ENCODE measurements around the gene ESD. TPM values are rescaled to one million over a fixed set of nuclear protein-coding genes. Genes with fewer than 3 reads are reported as not detected.
"Not testable (repeated sequence)": the region's sequence is repeated elsewhere in the genome, so short reads cannot be mapped to it uniquely, and the experiment has no call there.

The ESD gene
- total and polyA plus RNA-seq, 4 donors: 113 to 223 (median 147) TPM

DNA sequence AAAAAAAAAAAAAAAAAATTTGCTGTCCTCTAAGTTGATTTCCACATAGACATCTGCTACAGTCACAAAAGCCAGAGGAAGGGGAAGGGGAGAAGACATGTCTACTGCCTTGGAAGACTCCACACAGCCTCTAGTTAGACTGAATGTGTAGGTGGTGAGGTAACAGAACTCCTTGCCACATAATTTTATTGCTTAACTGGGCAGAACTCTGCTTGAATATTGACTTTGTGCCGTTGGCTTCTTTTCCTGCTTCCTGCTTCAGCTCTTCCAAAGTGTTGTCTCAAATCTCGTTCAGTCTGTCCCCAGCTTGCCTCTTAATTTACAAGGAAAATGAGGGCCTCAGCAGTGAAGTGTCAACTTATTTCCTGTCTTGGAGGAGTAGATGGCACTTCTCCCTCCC lies 37.1 kb downstream of the ESD start:
- DNase-seq (no peak), ATAC-seq (ENCODE audit: low FRiP score) (peak; percentile 48)
- WGBS, 2 donors: 0 to 1% methylated on average over 2 of the region's 2 CpGs
- no peaks in the 10 kb centered on the region for H3K36me3 ChIP-seq (ENCODE audit: control insufficient read depth in 1 of 2, insufficient read depth in 2 of 2, low read length in 1 of 2)
- H3K4me3 ChIP-seq (ENCODE audit: low read length in 2 of 2): no peak overlapping the region
- H3K4me1 ChIP-seq (ENCODE audit: control insufficient read depth in 1 of 2, insufficient read depth in 2 of 2, low read length in 2 of 2): peaks cover 2 to 6% of the 10 kb centered on the region in 2 donors
- H3K27ac ChIP-seq (ENCODE audit: low read depth in 1 of 2, low read length in 2 of 2): peak overlapping the region; percentile 62 to 82
- H3K27me3 ChIP-seq (ENCODE audit: control insufficient read depth in 1 of 2, insufficient read depth in 2 of 2, low read length in 1 of 2): no peaks in the 10 kb centered on the region
- intact Hi-C loops (cut with DNase I): loop anchor here in 1 of 2 donors (5.0 to 10.0 kb wide), 3 partner anchors 135 to 1015 kb away; partner anchors contain the start of gene HTR2A
- H3K9me3 ChIP-seq (ENCODE audit: control insufficient read depth, low read length): no peaks in the 10 kb centered on the region

GRCh38 chr13:46757640-46758039 lies 39.3 kb downstream of the ESD start:
- Histone ChIP-seq H3K4me1 (ENCODE audit: control insufficient read depth in 1 of 2, insufficient read depth in 2 of 2, low read length in 2 of 2) (peaks cover 1 to 6% of the 10 kb centered on the region in 2 donors), H3K36me3 (ENCODE audit: control insufficient read depth in 1 of 2, insufficient read depth in 2 of 2, low read length in 1 of 2) (no peaks in the 10 kb centered on the region), H3K4me3 (ENCODE audit: low read length in 2 of 2) (no peak overlapping the region), H3K27me3 (ENCODE audit: control insufficient read depth in 1 of 2, insufficient read depth in 2 of 2, low read length in 1 of 2) (no peaks in the 10 kb centered on the region), H3K27ac (ENCODE audit: low read depth in 1 of 2, low read length in 2 of 2) (peak overlapping the region in 1 of 2 donors; percentile 12), H3K9me3 (ENCODE audit: control insufficient read depth, low read length) (no peaks in the 10 kb centered on the region)
- intact Hi-C loops (cut with DNase I): no loop called here
- 36 to 39% methylated on average over 3 of the region's 3 CpGs for WGBS, 2 donors
- no peak for ATAC-seq (ENCODE audit: low FRiP score)
- DNase-seq: no peak

DNA sequence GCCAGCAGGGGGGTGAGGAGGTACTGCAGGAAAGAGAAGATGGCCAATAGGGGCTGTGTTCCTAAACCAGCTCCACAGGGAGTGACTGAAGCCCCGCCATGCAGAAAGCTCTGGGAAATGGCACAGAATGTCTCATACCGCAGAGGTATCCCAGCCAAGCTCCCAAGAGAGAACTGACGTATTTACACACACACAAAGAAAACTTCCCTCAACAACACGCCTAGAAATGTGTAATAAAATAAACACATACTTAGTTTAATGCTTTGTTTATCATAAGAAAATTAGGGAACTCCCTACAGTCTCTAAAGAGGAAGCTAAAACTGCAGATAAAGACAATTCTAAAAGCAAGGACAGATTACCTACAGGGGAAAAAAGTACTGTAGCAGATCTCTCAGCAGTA lies 40.0 kb downstream of the ESD start:
- intact Hi-C loops (cut with DNase I): no loop called here
- ATAC-seq (ENCODE audit: low FRiP score): no peak
- Histone ChIP-seq H3K4me3 (ENCODE audit: low read length in 2 of 2) (no peak overlapping the region), H3K27ac (ENCODE audit: low read depth in 1 of 2, low read length in 2 of 2) (peak overlapping the region in 1 of 2 donors; percentile 27), H3K4me1 (ENCODE audit: control insufficient read depth in 1 of 2, insufficient read depth in 2 of 2, low read length in 2 of 2) (peaks cover 1 to 6% of the 10 kb centered on the region in 2 donors), H3K9me3 (ENCODE audit: control insufficient read depth, low read length) (no peaks in the 10 kb centered on the region), H3K36me3 (ENCODE audit: control insufficient read depth in 1 of 2, insufficient read depth in 2 of 2, low read length in 1 of 2) (peaks cover 0 to 3% of the 10 kb centered on the region in 2 donors), H3K27me3 (ENCODE audit: control insufficient read depth in 1 of 2, insufficient read depth in 2 of 2, low read length in 1 of 2) (no peaks in the 10 kb centered on the region)
- WGBS, 2 donors: 0 to 3% methylated on average over 4 of the region's 4 CpGs
- no peak for DNase-seq

GRCh38 chr13:46755508-46755907 lies 41.5 kb downstream of the ESD start:
- WGBS, 2 donors: 67 to 90% methylated on average over 1 to 3 of the region's 5 CpGs
- H3K36me3 ChIP-seq (ENCODE audit: control insufficient read depth in 1 of 2, insufficient read depth in 2 of 2, low read length in 1 of 2); intact Hi-C loops (cut with DNase I); DNase-seq; H3K27ac ChIP-seq (ENCODE audit: low read depth in 1 of 2, low read length in 2 of 2); H3K9me3 ChIP-seq (ENCODE audit: control insufficient read depth, low read length); ATAC-seq (ENCODE audit: low FRiP score); H3K4me3 ChIP-seq (ENCODE audit: low read length in 2 of 2); H3K27me3 ChIP-seq (ENCODE audit: control insufficient read depth in 1 of 2, insufficient read depth in 2 of 2, low read length in 1 of 2); H3K4me1 ChIP-seq (ENCODE audit: control insufficient read depth in 1 of 2, insufficient read depth in 2 of 2, low read length in 2 of 2): not testable (repeated sequence)

GRCh38 chr13:46754812-46755211 lies 42.1 kb downstream of the ESD start:
- Histone ChIP-seq H3K4me3 (ENCODE audit: low read length in 2 of 2) (no peak overlapping the region), H3K9me3 (ENCODE audit: control insufficient read depth, low read length) (no peaks in the 10 kb centered on the region), H3K27ac (ENCODE audit: low read depth in 1 of 2, low read length in 2 of 2) (no peak overlapping the region), H3K27me3 (ENCODE audit: control insufficient read depth in 1 of 2, insufficient read depth in 2 of 2, low read length in 1 of 2) (no peaks in the 10 kb centered on the region), H3K4me1 (ENCODE audit: control insufficient read depth in 1 of 2, insufficient read depth in 2 of 2, low read length in 2 of 2) (peaks cover 1 to 3% of the 10 kb centered on the region in 2 donors), H3K36me3 (ENCODE audit: control insufficient read depth in 1 of 2, insufficient read depth in 2 of 2, low read length in 1 of 2) (peaks cover 0 to 6% of the 10 kb centered on the region in 2 donors)
- intact Hi-C loops (cut with DNase I): no loop called here
- no peak for ATAC-seq (ENCODE audit: low FRiP score)
- no peak for DNase-seq

DNA sequence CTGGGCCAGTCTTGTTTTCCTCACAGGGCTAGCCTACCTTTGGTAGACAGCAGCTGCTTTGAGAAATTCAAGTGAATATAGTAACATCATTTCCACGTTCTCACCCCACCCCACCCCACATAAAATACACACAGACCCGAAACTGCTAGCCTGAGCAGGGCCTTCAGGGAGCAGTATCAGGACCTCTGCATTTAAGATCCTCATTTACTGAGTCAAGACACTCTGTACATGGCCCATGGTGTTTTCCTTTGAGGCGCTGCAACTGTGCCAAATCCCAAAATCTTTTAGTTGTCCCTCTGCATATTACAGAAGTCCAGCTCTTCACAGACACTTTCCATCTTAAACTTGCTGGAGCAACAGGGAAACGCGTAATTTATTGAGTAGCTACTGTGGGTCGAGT lies 43.0 kb downstream of the ESD start:
- Histone ChIP-seq H3K27me3 (ENCODE audit: control insufficient read depth in 1 of 2, insufficient read depth in 2 of 2, low read length in 1 of 2) (no peaks in the 10 kb centered on the region), H3K9me3 (ENCODE audit: control insufficient read depth, low read length) (no peaks in the 10 kb centered on the region), H3K4me1 (ENCODE audit: control insufficient read depth in 1 of 2, insufficient read depth in 2 of 2, low read length in 2 of 2) (peaks cover under 1 to 2% of the 10 kb centered on the region in 2 donors), H3K27ac (ENCODE audit: low read depth in 1 of 2, low read length in 2 of 2) (no peak overlapping the region), H3K36me3 (ENCODE audit: control insufficient read depth in 1 of 2, insufficient read depth in 2 of 2, low read length in 1 of 2) (peaks cover 0 to 6% of the 10 kb centered on the region in 2 donors), H3K4me3 (ENCODE audit: low read length in 2 of 2) (no peak overlapping the region)
- DNase-seq (no peak), ATAC-seq (ENCODE audit: low FRiP score) (no peak)
- 81 to 84% methylated on average over 6 of the region's 6 CpGs for WGBS, 2 donors
- intact Hi-C loops (cut with DNase I): no loop called here

GRCh38 chr13:46753137-46753536 lies 43.8 kb downstream of the ESD start:
- ATAC-seq (ENCODE audit: low FRiP score) (no peak), DNase-seq (no peak)
- intact Hi-C loops (cut with DNase I): no loop called here
- H3K27ac ChIP-seq (ENCODE audit: low read depth in 1 of 2, low read length in 2 of 2): no peak overlapping the region
- peaks cover 0 to 2% of the 10 kb centered on the region in 2 donors for H3K4me1 ChIP-seq (ENCODE audit: control insufficient read depth in 1 of 2, insufficient read depth in 2 of 2, low read length in 2 of 2)
- H3K36me3 ChIP-seq (ENCODE audit: control insufficient read depth in 1 of 2, insufficient read depth in 2 of 2, low read length in 1 of 2): peaks cover 0 to 6% of the 10 kb centered on the region in 2 donors
- WGBS, 2 donors: 79 to 85% methylated on average over 5 of the region's 5 CpGs
- no peaks in the 10 kb centered on the region for H3K9me3 ChIP-seq (ENCODE audit: control insufficient read depth, low read length)
- H3K4me3 ChIP-seq (ENCODE audit: low read length in 2 of 2): no peak overlapping the region
- H3K27me3 ChIP-seq (ENCODE audit: control insufficient read depth in 1 of 2, insufficient read depth in 2 of 2, low read length in 1 of 2): no peaks in the 10 kb centered on the region

- H3K4me3 ChIP-seq (ENCODE audit: low read length in 2 of 2): no peak overlapping the region
- 33 to 39% methylated on average over 7 of the region's 7 CpGs for whole genome bisulfite sequencing, 2 donors
- no peaks in the 10 kb centered on the region for H3K9me3 ChIP-seq (ENCODE audit: control insufficient read depth, low read length)
- peak in 1 of 2 donors; percentile 66 for DNase-seq
- ATAC-seq (ENCODE audit: low FRiP score): peak; percentile 81
- H3K27me3 ChIP-seq (ENCODE audit: control insufficient read depth in 1 of 2, insufficient read depth in 2 of 2, low read length in 1 of 2): no peaks in the 10 kb centered on the region
- H3K4me1 ChIP-seq (ENCODE audit: control insufficient read depth in 1 of 2, insufficient read depth in 2 of 2, low read length in 2 of 2): no peaks in the 10 kb centered on the region
- H3K36me3 ChIP-seq (ENCODE audit: control insufficient read depth in 1 of 2, insufficient read depth in 2 of 2, low read length in 1 of 2): peaks cover 0 to 6% of the 10 kb centered on the region in 2 donors
- peak overlapping the region in 1 of 2 donors; percentile 54 for H3K27ac ChIP-seq (ENCODE audit: low read depth in 1 of 2, low read length in 2 of 2)
- intact Hi-C loops (cut with DNase I): no loop called here
Measured at GRCh38 chr13:46751811-46752635, 44.9 kb downstream of the ESD start.

- no peak overlapping the region for H3K27ac ChIP-seq (ENCODE audit: low read depth in 1 of 2, low read length in 2 of 2)
- H3K9me3 ChIP-seq (ENCODE audit: control insufficient read depth, low read length): no peaks in the 10 kb centered on the region
- H3K36me3 ChIP-seq (ENCODE audit: control insufficient read depth in 1 of 2, insufficient read depth in 2 of 2, low read length in 1 of 2): peaks cover 3 to 6% of the 10 kb centered on the region in 2 donors
- WGBS, 2 donors: 18 to 23% methylated on average over 2 of the region's 2 CpGs
- no peaks in the 10 kb centered on the region for H3K4me1 ChIP-seq (ENCODE audit: control insufficient read depth in 1 of 2, insufficient read depth in 2 of 2, low read length in 2 of 2)
- no peaks in the 10 kb centered on the region for H3K27me3 ChIP-seq (ENCODE audit: control insufficient read depth in 1 of 2, insufficient read depth in 2 of 2, low read length in 1 of 2)
- intact Hi-C loops (cut with DNase I): no loop called here
- no peak overlapping the region for H3K4me3 ChIP-seq (ENCODE audit: low read length in 2 of 2)
- ATAC-seq (ENCODE audit: low FRiP score): no peak
- DNase-seq: no peak
Measured at GRCh38 chr13:46749951-46750350, 47.0 kb downstream of the ESD start.
